Nephron progenitor cell (in vitro differentiated cells): ENCODE results near the gene CDK5.

Source experiments
- DNase-seq: peaks from one replicate; pipeline ENCODE4 v3.0.0; 2021
- H3K27ac Mint-ChIP-seq: 2 replicates; pipeline ENCODE4 v1.8.0; 2021; ENCODE audit warnings: mild to moderate bottlenecking, moderate library complexity, mixed read lengths
- H3K27me3 Mint-ChIP-seq: 2 replicates; pipeline ENCODE4 v1.8.0; 2021; ENCODE audit warnings: mild to moderate bottlenecking, low read depth, mixed read lengths; ENCODE audit not compliant: poor library complexity
- H3K36me3 Mint-ChIP-seq: 2 replicates; pipeline ENCODE4 v1.8.0; 2021; ENCODE audit warnings: low read depth, mixed read lengths
- H3K4me1 Mint-ChIP-seq: 2 replicates; pipeline ENCODE4 v1.8.0; 2021; ENCODE audit warnings: mixed read lengths
- H3K4me3 Mint-ChIP-seq: 2 replicates; pipeline ENCODE4 v1.8.0; 2021; ENCODE audit warnings: mild to moderate bottlenecking, moderate library complexity, mixed read lengths
- H3K9me3 Mint-ChIP-seq: 2 replicates; pipeline ENCODE4 v1.8.0; 2021; ENCODE audit warnings: mild to moderate bottlenecking, moderate library complexity, mixed read lengths
- TF ChIP-seq, protein P1 (sequence below): fragments of 200-600 bp; sonication (generic); IDR thresholded peaks from 2 replicates; pipeline ENCODE4 v1.5.0; 2021; ENCODE audit warnings: antibody characterized with exemption

CDK5 gene

DNA sequence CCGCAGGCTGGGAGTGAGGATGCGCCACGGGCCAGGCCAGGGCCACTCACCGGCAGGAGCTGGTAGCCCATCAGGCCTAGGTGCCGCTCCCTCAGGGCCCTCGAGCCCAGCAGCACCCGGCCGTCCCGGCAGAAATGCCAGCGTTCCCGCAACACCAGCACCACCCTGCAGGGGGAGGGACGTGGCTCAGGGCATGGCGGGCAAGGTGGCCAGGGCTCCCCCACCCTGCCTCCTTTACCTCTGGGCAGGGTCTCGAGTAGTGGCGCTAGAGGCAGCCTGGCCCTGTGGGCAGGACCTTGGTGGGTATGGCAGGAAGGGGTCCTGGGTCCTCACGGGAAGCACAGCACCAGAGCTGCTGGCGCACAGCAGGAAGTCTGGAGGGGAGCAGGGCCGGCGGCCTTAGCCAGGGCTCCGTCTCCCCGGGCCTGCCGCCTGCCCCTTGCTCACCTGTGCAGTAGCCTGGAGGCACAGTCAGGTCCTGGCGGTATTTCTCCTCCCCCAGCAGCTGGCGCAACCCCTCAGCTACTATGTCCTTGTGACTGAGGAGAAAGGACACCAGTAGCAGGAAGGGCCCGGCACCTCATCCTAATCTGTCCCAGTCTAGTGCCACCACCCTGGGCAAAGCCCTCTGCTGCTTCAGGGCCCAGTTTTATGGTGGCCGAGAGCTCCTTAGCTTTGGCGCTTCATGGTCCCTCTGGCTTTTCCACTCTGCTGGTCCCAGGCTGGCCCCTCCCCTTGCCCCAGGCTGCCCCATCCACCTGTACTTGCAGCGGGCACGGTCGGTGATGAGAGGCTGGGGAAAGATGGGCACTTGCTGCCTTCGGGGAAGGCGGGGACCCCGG lies 19.4 kb upstream of the CDK5 start:
- peaks cover 31% of the 10 kb centered on the region for H3K4me1 Mint-ChIP-seq
- H3K36me3 Mint-ChIP-seq = peaks cover 12% of the 10 kb centered on the region
- no peak for DNase-seq
- no peaks in the 10 kb centered on the region for H3K9me3 Mint-ChIP-seq
- no peak overlapping the region for H3K27ac Mint-ChIP-seq
- no peaks in the 10 kb centered on the region for H3K27me3 Mint-ChIP-seq
- H3K4me3 Mint-ChIP-seq = no peak overlapping the region
- TF ChIP-seq, protein P1, sequence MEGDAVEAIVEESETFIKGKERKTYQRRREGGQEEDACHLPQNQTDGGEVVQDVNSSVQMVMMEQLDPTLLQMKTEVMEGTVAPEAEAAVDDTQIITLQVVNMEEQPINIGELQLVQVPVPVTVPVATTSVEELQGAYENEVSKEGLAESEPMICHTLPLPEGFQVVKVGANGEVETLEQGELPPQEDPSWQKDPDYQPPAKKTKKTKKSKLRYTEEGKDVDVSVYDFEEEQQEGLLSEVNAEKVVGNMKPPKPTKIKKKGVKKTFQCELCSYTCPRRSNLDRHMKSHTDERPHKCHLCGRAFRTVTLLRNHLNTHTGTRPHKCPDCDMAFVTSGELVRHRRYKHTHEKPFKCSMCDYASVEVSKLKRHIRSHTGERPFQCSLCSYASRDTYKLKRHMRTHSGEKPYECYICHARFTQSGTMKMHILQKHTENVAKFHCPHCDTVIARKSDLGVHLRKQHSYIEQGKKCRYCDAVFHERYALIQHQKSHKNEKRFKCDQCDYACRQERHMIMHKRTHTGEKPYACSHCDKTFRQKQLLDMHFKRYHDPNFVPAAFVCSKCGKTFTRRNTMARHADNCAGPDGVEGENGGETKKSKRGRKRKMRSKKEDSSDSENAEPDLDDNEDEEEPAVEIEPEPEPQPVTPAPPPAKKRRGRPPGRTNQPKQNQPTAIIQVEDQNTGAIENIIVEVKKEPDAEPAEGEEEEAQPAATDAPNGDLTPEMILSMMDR = peak; percentile 34

DNA sequence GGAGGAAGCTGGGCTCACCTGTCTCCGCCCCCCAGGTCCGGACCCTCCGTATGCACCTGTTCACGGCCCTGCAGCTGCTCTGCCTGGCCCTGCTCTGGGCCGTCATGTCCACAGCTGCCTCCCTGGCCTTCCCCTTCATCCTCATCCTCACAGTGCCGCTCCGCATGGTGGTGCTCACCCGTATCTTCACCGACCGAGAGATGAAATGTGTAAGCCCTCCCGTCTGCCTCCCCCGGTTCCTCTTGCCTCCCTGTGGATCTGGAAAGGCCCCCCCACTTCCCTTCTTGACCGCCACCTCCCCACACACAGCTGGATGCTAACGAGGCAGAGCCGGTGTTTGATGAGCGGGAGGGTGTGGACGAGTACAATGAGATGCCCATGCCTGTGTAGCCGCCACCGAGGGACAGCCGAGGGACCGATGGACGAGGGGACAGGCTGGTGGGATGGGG lies 18.3 kb upstream of the CDK5 start:
- peaks cover 23% of the 10 kb centered on the region for H3K4me1 Mint-ChIP-seq
- no peaks in the 10 kb centered on the region for H3K27me3 Mint-ChIP-seq
- TF ChIP-seq, protein P1 = no peak
- no peak for DNase-seq
- H3K4me3 Mint-ChIP-seq = no peak overlapping the region
- peaks cover 16% of the 10 kb centered on the region for H3K36me3 Mint-ChIP-seq
- H3K9me3 Mint-ChIP-seq = no peaks in the 10 kb centered on the region
- H3K27ac Mint-ChIP-seq = no peak overlapping the region

DNA sequence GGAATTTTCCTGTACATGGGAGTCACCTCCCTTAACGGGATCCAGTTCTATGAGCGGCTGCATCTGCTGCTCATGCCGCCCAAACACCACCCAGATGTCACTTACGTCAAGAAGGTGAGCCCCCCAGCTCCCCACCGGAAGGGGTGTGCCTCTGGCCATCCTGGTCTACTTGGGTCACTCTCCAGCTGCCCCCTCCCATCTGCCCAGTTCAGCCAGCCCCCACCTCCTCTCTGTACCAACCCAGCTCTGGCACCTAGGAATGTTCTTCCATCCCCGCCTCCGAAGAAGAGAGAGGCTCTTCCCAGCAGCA lies 17.9 kb upstream of the CDK5 start:
- Mint-ChIP-seq H3K4me1 (peaks cover 23% of the 10 kb centered on the region), H3K36me3 (peaks cover 16% of the 10 kb centered on the region), H3K27me3 (no peaks in the 10 kb centered on the region), H3K27ac (no peak overlapping the region), H3K9me3 (no peaks in the 10 kb centered on the region), H3K4me3 (no peak overlapping the region)
- no peak for DNase-seq
- TF ChIP-seq, protein P1 = no peak

DNA sequence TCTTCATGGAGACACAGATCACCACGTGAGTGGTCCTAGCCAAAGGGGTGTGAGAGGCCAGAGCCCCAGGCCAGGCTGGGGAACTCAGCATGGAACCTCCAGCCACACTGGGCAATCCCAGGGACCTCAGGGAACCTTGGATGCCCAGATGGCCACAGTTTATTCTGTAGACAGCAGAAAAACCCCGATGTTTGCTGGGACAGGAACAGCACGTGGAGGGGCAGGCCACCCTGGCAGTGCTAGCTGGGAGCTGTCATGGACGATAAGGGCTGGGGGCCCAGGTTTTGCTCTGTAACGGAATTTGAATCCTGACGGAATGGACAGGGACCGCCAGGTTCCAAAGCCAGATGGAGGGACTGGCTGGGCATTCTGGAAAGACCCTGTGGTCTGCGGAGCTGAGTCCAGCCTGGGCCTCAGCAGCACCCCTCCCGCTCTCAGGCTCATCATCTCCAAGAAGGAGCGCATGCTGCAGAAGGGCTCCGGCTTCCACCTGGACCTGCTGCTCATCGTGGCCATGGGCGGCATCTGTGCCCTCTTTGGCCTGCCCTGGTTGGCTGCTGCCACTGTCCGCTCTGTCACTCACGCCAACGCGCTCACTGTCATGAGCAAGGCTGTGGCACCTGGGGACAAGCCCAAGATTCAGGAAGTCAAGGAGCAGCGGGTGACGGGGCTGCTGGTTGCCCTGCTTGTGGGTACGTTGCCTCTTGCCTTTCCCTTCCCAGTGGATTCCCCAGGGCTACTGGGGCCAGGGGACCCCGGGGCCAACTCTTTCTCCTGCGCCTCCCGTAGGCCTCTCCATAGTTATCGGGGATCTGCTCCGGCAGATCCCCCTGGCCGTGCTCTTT lies 17.3 kb upstream of the CDK5 start:
- H3K4me3 Mint-ChIP-seq = no peak overlapping the region
- no peak overlapping the region for H3K27ac Mint-ChIP-seq
- no peak for DNase-seq
- H3K36me3 Mint-ChIP-seq = peaks cover 16% of the 10 kb centered on the region
- H3K27me3 Mint-ChIP-seq = no peaks in the 10 kb centered on the region
- TF ChIP-seq, protein P1 = no peak
- peaks cover 22% of the 10 kb centered on the region for H3K4me1 Mint-ChIP-seq
- H3K9me3 Mint-ChIP-seq = no peaks in the 10 kb centered on the region

DNA sequence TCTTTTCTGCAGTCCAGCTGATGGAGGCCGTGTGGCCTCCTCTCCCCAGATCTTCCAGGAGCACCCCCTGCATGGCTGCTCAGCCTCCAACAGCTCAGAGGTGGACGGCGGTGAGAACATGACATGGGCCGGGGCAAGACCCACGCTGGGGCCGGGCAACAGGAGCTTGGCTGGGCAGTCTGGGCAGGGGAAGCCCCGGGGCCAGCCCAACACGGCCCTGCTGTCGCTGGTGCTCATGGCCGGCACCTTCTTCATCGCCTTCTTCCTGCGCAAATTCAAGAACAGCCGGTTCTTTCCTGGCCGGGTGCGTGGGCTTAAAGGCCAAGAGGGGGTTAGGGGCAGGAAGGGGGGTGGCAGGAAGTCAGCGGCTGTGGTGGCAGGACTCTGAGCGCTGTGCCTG lies 16.3 kb upstream of the CDK5 start:
- Mint-ChIP-seq H3K36me3 (peaks cover 22% of the 10 kb centered on the region), H3K9me3 (no peaks in the 10 kb centered on the region), H3K4me3 (no peak overlapping the region), H3K27ac (no peak overlapping the region), H3K27me3 (no peaks in the 10 kb centered on the region), H3K4me1 (peaks cover 11% of the 10 kb centered on the region)
- DNase-seq = no peak
- TF ChIP-seq, protein P1 = no peak
